GM19452 (cell line): ENCODE measurements around the gene NEAT1.

Experiments
- ATAC-seq: cut with Tn5 transposase; IDR thresholded peaks from one replicate; pipeline ENCODE4 v1.9.1; 2021; ENCODE audit not compliant: unreplicated experiment

NEAT1 gene

GRCh38 chr11:65389294-65389980 lies 33.2 kb upstream of the NEAT1 start:
- no peak for ATAC-seq

- no peak for ATAC-seq
Observed at GRCh38 chr11:65390099-65390941, 32.3 kb upstream of the NEAT1 start.

- no peak for ATAC-seq
Observed at GRCh38 chr11:65390996-65391395, 31.6 kb upstream of the NEAT1 start.

GRCh38 chr11:65392186-65392829 lies 30.3 kb upstream of the NEAT1 start:
- ATAC-seq, result no peak

GRCh38 chr11:65392899-65393298 lies 29.7 kb upstream of the NEAT1 start:
- ATAC-seq, result no peak

GRCh38 chr11:65393513-65394079 lies 29.0 kb upstream of the NEAT1 start:
- ATAC-seq, result no peak

GRCh38 chr11:65394125-65394536 lies 28.5 kb upstream of the NEAT1 start:
- ATAC-seq, result no peak

GRCh38 chr11:65395961-65396530 lies 26.6 kb upstream of the NEAT1 start:
- ATAC-seq, result no peak

GRCh38 chr11:65396769-65397745 lies 25.5 kb upstream of the NEAT1 start:
- no peak for ATAC-seq

GRCh38 chr11:65398362-65398910 lies 24.2 kb upstream of the NEAT1 start:
- no peak for ATAC-seq

- ATAC-seq, result no peak
Observed at GRCh38 chr11:65399249-65399648, 23.3 kb upstream of the NEAT1 start.

GRCh38 chr11:65399845-65400244 lies 22.8 kb upstream of the NEAT1 start:
- no peak for ATAC-seq

- ATAC-seq, result no peak
Observed at GRCh38 chr11:65400307-65401072, 22.1 kb upstream of the NEAT1 start.

GRCh38 chr11:65401073-65401802 lies 21.4 kb upstream of the NEAT1 start:
- ATAC-seq, result no peak

GRCh38 chr11:65401803-65402248 lies 20.8 kb upstream of the NEAT1 start:
- no peak for ATAC-seq

GRCh38 chr11:65402790-65403189 lies 19.8 kb upstream of the NEAT1 start:
- ATAC-seq, result no peak

GRCh38 chr11:65403607-65404121 lies 18.9 kb upstream of the NEAT1 start:
- ATAC-seq, result no peak

- ATAC-seq, result no peak
Observed at GRCh38 chr11:65404210-65404609, 18.4 kb upstream of the NEAT1 start.
